ES-I3 (cell line): Measurements from ENCODE around the gene HEXIM2.

Source experiments
- H3K36me3 ChIP-seq: 2 replicates; pipeline ENCODE4 v1.6.1; 2013; ENCODE audit warnings: mild to moderate bottlenecking, low read length, control low read depth, moderate library complexity; ENCODE audit not compliant: insufficient read depth
- H3K4me1 ChIP-seq: 2 replicates; pipeline ENCODE4 v1.6.1; 2013; ENCODE audit warnings: mild to moderate bottlenecking, control low read depth, low read length; ENCODE audit not compliant: insufficient read depth
- H3K9ac ChIP-seq: 2 replicates; pipeline ENCODE4 v1.6.1; 2013; ENCODE audit warnings: low read depth, mild to moderate bottlenecking, low read length, moderate library complexity
- H3K9me3 ChIP-seq: 2 replicates; pipeline ENCODE4 v1.6.1; 2013; ENCODE audit warnings: mild to moderate bottlenecking, low read length, moderate library complexity; ENCODE audit not compliant: control insufficient read depth, insufficient read depth

Gene HEXIM2

DNA sequence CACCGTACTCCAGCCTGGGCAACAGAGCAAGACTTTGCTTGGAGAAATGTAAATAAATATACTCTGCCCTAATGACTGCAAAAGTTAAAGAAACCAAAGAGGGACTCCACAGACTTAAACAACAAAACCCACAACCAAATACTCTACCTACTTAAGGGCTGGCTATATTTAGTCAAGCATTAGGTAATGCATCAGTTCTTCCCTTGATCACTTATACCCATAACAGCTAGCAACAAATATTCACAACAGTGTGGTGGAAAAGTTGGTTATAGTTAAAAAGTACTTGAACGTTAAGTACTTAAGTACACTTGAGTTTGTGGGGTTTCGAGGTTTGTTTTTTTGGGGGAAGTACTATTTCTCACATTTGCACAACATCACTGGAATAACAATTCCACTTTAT, 5.4 kb upstream of the HEXIM2 start:
- Histone ChIP-seq H3K4me1 (peaks cover 6% of the 10 kb centered on the region; the same call in 1 of the 2 replicates), H3K36me3 (no peaks in the 10 kb centered on the region), H3K9ac (no peak overlapping the region), H3K9me3 (no peaks in the 10 kb centered on the region)

DNA sequence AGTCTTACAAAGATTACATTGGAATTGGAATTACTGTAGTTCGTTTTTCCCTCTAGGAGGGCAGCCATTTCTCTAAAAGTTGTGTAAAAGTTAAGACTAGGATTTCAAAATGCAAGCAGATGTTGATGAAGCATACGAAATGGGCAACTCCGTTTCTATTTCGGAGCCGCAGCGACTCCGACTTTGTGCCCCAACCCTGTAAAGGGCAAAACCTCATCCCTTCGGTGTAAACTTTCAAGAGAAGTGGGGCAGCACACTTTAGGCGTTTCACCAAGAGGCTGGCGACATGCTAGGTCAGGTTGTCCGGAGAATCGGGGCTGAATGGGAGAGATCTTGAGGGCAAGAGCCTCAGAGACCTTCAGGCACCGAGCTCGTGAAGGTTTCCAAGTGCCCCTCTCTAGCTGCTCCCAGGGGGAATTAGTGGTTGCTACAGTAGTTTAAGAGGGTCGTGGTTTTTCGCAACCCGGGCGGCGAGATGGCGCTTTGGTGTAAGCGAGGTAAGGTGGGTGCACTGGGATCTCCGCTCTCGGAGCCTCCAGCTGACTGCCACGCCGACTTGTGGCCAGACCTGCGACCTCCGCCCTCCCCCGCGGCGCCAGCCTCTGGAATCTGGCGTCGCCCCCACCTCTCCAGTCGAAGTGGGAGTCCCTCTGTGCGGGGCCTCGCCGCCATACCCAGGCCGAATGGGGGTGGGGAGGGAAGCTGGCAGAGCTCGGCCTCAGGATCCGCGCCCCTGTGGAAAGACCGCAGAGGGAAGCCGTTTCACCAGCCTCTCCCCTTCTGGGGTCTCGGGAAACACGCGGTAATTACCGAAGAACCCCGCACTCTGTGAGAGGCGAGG, 1.0 kb upstream of the HEXIM2 start:
- H3K36me3 ChIP-seq, result no peaks in the 10 kb centered on the region
- H3K4me1 ChIP-seq, result peaks cover 8% of the 10 kb centered on the region; the same call in 1 of the 2 replicates
- no peaks in the 10 kb centered on the region for H3K9me3 ChIP-seq
- peak overlapping the region; percentile 96 for H3K9ac ChIP-seq

DNA sequence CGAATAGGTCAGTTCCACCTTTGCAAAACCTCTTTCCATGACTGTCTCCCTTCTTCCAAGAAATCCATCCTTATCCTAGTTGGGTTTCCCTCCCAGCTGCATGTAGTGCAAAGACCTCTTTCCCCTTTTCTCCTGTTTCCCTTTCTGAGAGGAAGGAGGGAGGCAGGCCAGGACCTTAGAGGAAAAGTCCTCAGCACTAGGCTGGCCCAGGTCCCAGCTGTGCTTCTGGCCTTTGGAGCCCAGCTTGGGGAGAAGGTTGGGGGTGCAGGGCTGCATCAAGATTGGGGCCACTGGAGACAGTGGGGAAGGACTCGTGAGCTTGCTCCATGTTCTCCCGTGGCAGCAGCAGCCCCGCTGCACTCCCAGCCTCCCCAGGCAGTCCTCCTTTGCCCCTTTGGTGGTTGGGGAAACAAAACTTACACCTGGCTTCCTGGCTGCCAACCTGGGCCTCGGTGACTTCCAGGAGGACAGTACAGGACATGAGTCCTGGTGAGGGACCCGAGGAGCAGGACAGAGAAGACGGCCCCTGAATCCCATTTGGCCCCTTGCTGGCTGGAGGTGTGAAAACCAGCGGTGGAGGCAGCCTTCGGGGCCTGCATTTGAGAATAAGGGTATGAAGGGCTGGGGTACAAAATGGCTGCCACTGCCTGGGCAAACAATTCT, 481 bp downstream of the HEXIM2 start:
- Histone ChIP-seq H3K4me1 (peaks cover 8% of the 10 kb centered on the region; the same call in 1 of the 2 replicates), H3K36me3 (no peaks in the 10 kb centered on the region), H3K9me3 (no peaks in the 10 kb centered on the region), H3K9ac (peak overlapping the region; percentile 43)

DNA sequence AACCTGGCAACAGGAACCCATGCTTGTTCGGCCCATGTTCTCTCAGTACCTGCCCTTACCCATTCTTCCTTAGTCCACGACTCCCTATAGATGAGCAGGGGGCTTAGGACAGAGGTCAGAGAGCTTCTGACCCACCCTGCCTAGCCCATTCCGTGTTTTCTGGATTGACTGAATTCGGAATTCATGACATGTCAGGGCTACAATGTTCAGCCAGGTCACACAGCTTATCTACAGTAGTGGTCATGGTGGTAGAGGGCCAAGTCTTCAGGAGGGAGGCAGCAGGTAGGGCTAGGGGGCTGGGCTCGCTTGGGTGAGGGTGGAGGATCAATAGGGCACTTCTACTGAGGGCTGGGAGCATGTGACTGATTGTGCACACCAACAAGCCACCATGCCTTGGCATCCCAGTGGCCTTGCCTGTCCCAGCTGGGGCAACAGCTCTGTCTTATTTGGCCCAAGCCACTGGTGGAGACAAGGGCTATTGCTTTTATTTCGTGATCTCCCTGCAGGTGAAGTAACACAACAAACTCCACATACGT, 3.1 kb downstream of the HEXIM2 start:
- peaks cover 8% of the 10 kb centered on the region; the same call in 1 of the 2 replicates for H3K4me1 ChIP-seq
- H3K9me3 ChIP-seq, result no peaks in the 10 kb centered on the region
- H3K9ac ChIP-seq, result no peak overlapping the region
- no peaks in the 10 kb centered on the region for H3K36me3 ChIP-seq

DNA sequence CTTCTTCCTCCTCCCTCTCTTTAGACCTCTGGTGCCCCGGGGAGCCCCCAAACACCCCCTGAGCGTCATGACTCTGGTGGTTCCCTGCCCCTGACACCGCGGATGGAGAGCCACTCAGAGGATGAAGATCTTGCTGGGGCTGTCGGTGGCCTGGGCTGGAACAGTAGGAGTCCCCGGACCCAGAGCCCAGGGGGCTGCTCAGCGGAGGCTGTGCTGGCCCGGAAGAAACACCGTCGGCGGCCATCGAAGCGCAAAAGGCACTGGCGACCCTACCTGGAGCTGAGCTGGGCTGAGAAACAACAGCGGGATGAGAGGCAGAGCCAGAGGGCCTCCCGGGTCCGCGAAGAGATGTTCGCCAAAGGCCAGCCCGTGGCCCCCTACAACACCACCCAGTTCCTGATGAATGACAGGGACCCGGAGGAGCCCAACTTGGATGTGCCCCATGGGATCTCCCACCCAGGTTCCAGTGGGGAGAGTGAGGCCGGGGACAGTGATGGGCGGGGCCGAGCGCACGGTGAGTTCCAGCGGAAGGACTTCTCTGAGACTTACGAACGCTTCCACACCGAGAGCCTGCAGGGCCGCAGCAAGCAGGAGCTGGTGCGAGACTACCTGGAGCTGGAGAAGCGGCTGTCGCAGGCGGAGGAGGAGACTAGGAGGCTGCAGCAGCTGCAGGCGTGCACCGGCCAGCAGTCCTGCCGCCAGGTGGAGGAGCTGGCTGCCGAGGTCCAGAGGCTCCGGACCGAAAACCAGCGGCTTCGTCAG, 7.5 kb downstream of the HEXIM2 start:
- Histone ChIP-seq H3K36me3 (no peaks in the 10 kb centered on the region), H3K9me3 (no peaks in the 10 kb centered on the region), H3K4me1 (peaks cover 28% of the 10 kb centered on the region), H3K9ac (no peak overlapping the region)

DNA sequence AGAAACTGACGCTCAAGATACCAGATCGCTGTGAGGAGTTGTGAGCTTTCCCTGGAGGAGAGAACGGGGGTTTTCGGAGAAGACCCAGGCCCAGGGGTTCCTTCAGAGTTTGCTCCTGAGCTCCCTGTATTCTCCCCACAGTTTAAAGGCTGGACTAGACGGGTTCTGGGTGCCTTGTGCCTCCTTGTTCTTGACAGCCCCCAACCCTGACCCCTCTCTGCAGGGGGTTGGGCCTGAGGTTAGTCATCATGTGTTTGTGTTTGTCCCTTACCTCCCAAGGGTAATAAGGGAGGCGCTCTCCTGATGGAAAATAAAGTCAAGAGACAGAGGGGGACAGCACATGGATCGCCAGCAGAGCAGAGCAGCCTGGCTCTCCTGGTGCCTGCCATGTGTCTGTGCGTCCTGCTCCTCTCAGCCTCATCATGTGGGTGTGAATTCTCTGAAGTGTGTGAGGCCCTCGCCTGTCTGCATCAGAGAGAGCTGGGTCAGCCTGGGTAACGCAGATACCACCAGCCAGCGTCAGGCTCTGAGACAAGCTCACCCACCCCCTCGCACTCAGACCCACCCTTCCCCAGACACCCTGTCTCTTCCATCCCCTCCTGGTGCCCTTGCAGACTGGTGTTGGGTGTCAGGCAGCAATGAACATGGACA, 8.7 kb downstream of the HEXIM2 start:
- H3K9ac ChIP-seq, result no peak overlapping the region
- no peaks in the 10 kb centered on the region for H3K36me3 ChIP-seq
- peaks cover 28% of the 10 kb centered on the region for H3K4me1 ChIP-seq
- no peaks in the 10 kb centered on the region for H3K9me3 ChIP-seq

DNA sequence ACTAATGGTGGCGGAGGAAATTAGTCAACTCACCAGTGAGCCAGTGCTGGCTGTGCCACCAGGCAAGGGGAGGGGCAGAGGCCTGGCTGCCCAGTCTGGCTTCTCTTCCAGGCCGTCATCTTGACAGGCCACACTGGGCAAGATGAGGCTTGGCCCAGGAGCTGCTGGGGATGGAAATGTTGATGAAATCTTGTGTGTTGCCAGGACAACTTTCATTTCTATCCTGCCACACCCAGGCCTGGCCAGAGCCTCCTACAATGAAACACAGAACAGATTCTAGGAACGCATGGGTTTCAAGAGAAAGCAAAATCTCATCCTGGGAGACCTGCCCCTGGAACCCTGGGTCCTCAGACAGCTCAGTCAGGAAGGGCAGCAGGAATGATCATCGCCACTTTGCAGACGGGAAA, 9.3 kb downstream of the HEXIM2 start:
- H3K9ac ChIP-seq, result peak overlapping the region; percentile 31; the same call in 1 of the 2 replicates

DNA sequence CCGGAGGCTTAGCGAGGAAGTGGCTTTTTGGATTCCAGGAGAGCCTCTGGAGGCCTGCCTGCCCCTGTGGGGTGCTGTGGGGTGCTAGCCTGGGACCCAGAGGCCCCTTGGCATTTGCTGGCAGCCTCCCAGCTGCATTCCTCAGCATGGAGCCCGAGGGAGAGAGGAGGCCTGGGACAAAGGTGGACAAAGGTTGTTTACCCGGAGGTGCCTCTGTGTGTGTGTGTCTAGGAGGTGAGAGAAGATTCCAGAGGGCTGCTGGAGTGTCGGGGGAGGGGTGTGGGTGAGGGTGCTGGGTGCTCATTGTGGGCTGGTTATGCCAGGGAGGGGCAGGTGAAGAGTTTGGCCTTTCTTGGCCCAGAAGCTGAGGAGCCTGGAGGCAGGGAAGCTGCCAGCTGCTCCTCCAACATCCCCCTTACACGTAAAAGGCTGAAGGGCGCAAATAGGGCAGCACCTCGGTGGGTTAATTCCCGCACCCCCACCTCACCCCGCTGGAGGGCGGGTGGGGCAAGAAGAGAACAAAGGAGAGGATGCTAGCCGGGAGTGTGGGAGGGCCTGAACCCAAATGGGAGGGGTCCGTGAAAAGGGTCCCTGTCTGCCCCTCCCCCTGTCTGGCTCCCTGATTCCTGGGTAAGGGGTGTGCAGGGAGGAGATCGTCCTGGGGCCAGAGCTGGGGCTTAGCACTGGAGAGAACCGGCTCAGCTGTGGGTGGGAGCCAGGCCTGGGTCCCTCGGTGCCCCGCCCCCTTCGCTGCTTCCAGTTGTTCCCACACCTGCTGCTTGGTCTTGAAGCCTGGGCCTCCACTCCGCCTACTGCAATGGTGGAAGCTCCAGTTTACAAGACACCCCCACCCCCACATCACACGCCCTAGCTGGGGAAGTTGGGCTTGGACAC, 9.9 kb downstream of the HEXIM2 start:
- Histone ChIP-seq H3K36me3 (no peaks in the 10 kb centered on the region), H3K9me3 (no peaks in the 10 kb centered on the region), H3K9ac (peak overlapping the region; percentile 31), H3K4me1 (peaks cover 31% of the 10 kb centered on the region)

More for the DNA sequence above, 9.3 kb downstream of the HEXIM2 start:
- no peaks in the 10 kb centered on the region for H3K9me3 ChIP-seq
- no peaks in the 10 kb centered on the region for H3K36me3 ChIP-seq
- H3K4me1 ChIP-seq, result peaks cover 28% of the 10 kb centered on the region

DNA sequence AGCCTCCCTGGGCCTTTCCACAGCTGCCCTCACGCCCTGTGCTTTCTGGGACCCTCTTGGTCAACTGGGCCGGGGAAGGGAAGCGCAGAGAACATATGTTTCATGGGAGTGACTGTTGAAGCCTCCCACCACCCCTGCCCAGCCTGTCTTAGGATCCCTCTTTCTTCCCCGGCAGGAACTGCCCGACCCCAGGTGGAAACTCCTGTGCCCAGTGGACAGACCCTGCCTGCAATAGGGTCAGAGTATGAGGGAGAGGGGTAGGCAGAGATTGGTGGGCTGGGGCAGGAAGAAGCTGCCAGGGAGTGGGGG, 10.5 kb downstream of the HEXIM2 start:
- H3K36me3 ChIP-seq, result no peaks in the 10 kb centered on the region
- peaks cover 31% of the 10 kb centered on the region for H3K4me1 ChIP-seq
- peak overlapping the region; percentile 31 for H3K9ac ChIP-seq
- no peaks in the 10 kb centered on the region for H3K9me3 ChIP-seq

DNA sequence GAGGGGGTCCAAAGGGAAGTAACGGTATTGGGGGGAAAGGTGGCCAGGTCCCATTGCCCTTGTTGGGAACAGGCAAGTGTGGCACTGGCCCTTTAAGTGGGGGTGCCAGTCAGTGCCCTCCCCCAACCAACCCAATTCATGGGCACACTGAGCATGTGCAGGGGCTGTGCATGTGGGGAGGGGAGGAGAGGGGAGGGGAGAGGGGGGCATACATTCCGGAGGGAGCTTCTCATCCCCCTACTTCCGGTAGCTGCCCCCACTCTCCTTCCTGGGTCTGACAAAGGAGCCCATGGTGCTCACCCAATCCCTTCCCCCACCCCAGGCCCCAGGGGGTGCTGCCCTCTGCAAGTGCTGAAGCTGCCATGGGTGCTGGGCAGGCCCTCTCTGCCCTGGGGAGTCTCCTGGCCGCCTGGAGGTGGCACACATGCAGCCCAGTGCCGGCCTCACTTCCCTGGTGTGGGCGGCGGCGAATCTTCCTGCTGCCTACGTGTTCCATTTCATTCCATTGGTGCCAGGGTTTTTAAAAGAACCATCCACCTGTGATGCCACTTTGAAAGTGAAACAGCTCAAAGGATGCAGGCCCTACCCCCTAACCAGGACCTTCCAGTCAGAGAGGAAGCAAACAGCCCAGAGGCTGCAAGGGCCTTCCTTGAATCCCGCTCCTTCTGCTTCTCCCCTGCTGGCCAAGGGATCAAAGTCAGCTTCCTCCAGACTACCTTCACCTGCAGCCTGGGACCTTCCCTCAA, 11.0 kb downstream of the HEXIM2 start:
- peaks cover 31% of the 10 kb centered on the region for H3K4me1 ChIP-seq
- H3K36me3 ChIP-seq, result no peaks in the 10 kb centered on the region
- peak overlapping the region; percentile 32 for H3K9ac ChIP-seq
- H3K9me3 ChIP-seq, result no peaks in the 10 kb centered on the region

DNA sequence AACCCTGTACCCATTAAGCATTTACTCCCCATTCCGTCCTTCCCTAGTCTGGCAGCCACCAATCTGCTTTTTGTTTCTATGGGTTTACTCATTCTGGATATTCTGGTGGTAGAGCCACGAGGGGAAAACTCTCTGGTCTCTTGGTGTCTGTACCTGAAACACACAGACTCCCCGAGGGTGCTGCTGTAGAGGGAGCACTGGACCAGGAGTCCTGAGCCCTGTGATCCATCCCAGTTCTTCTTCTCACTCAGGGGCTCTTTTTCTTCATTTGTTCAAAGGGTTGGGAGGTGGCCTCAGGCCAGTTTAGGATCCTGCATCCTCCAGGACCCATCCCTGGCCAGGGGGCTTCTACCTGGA, 14.1 kb downstream of the HEXIM2 start:
- no peak overlapping the region for H3K9ac ChIP-seq
- H3K36me3 ChIP-seq, result no peaks in the 10 kb centered on the region
- no peaks in the 10 kb centered on the region for H3K9me3 ChIP-seq
- H3K4me1 ChIP-seq, result peaks cover 26% of the 10 kb centered on the region

DNA sequence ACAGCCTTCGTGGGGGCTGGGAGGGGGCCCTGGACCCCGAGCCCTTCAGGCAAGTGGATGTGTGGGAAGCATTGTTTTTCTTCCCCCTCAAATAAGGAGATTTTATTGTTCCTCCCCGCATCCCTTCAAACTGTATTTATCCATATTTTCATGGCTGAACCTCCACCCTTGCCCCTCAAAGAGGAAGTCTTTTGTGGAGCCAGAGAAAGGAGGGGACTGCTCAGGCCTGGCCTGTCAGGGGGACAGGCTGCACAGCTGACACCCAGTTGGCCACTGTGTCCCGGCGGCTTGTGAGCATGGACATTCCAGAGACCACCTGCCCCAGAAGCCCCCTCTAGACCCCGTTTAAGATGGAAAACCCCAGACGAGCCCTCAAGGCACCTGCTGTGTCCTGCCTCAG, 15.9 kb downstream of the HEXIM2 start:
- Histone ChIP-seq H3K9ac (no peak overlapping the region), H3K36me3 (no peaks in the 10 kb centered on the region), H3K4me1 (peaks cover 8% of the 10 kb centered on the region; the same call in 1 of the 2 replicates), H3K9me3 (no peaks in the 10 kb centered on the region)

DNA sequence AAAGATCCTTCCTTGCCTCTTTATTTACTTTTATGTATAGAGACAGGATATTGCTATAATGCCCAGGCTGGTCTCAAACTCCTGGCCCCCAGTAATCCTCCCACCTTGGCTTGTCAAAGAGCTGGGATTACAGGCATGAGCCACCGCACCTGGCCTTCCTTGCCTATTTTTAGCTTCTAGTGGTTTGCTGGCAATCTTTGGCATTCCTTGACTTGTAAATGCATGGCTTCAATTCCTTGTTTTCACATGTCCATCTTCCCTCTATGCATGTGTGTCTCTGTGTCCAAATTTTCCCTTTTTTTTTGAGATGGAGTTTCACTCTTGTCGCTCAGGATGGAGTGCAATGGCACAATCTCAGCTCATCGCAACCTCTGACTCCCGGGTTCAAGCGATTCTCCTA, 22.5 kb downstream of the HEXIM2 start:
- Histone ChIP-seq H3K9me3 (no peaks in the 10 kb centered on the region), H3K4me1 (peaks cover 6% of the 10 kb centered on the region; the same call in 1 of the 2 replicates), H3K36me3 (no peaks in the 10 kb centered on the region), H3K9ac (no peak overlapping the region)
